ENCODE results near the gene CSTB. TPM values are rescaled to one million over a fixed set of nuclear protein-coding genes. Genes with fewer than 3 reads are reported as not detected.

Gene CSTB
- total and polyA plus RNA-seq, 2 of the 8 experiments (the other 6 are each of a cell fraction or from before 2014, with no cell fraction given), result 53.8 to 64.1 TPM

GRCh38 chr21:43735236-43736091 lies 40.6 kb downstream of the CSTB start:
- no peaks in the 10 kb centered on the region for H3K9me3 ChIP-seq (ENCODE audit: insufficient read depth in 2 of 2, low read depth in 1 of 2, low read length in 1 of 2)
- FAIRE-seq, result no peak
- no peak overlapping the region for H2BK15ac ChIP-seq (ENCODE audit: low read length)
- H2AK5ac ChIP-seq (ENCODE audit: low read depth, low read length), result no peak overlapping the region
- H4K5ac ChIP-seq (ENCODE audit: insufficient read length, low read depth, low read length), result no peak overlapping the region
- no peak overlapping the region for H3K4me3 ChIP-seq (ENCODE audit: extremely low read depth in 1 of 4, insufficient read depth in 2 of 4, low read depth in 3 of 4, low read length in 4 of 4)
- DNase-seq (ENCODE audit: low read depth in 1 of 2, low spot score in 2 of 2), result no peak
- 0 out of 7 replicates have a peak overlapping the region, but pooled peaks of 1 of the 4 experiments have one; percentile 22 for H3K9ac ChIP-seq (replicated peaks in 1 of 4; ENCODE audit: extremely low read depth in 1 of 4, low read depth in 3 of 4, low read length in 3 of 4)
- peaks cover 0 to 7% (median 3%) of the 10 kb centered on the region in 4 experiments; a peak in 5 of 7 replicates for H3K4me1 ChIP-seq (replicated peaks in 1 of 4; ENCODE audit: control insufficient read depth in 3 of 4, insufficient read depth in 4 of 4, low read length in 3 of 4)
- peaks cover 4 to 25% of the 10 kb centered on the region in 2 experiments for H4K20me1 ChIP-seq (replicated peaks in 1 of 2; ENCODE audit: control insufficient read depth in 1 of 2, insufficient read depth in 2 of 2, low read length in 2 of 2)
- 91% methylated on average over 22 of the region's 22 CpGs; no CpG with 5 or more reads in 1 of the 2 experiments for WGBS, 2 experiments (ENCODE audit: extremely low coverage in 1 of 2, insufficient coverage in 1 of 2, insufficient read length in 1 of 2, insufficient replicate concordance in 2 of 2, low coverage in 1 of 2, low lambda C conversion rate in 2 of 2, missing lambda C conversion rate in 1 of 2)
- peak overlapping the region; percentile 35; the same call in 1 of the 2 replicates for H2BK5ac ChIP-seq (ENCODE audit: low read depth, low read length)
- no peak overlapping the region for H4K8ac ChIP-seq (ENCODE audit: extremely low read depth, insufficient read depth, low read length)
- H2BK12ac ChIP-seq (ENCODE audit: low read depth, low read length), result no peak overlapping the region
- no peak overlapping the region for H3K4ac ChIP-seq (replicated peaks; ENCODE audit: insufficient read length, low read depth, low read length)
- ChIA-PET CTCF (ENCODE audit: partially characterized antibody) (interaction anchor here (0.8 kb wide), 1 partner anchor 24 kb away, joined by 3 read pairs; no protein-coding TSS in a partner anchor), POLR2A (ENCODE audit: partially characterized antibody) (interaction anchor here (0.9 to 4.3 kb wide), 4 partner anchors 11 to 33 kb away, joined by 3 to 17 read pairs (median 4); no protein-coding TSS in a partner anchor)
- no peak overlapping the region for H4K91ac ChIP-seq (replicated peaks; ENCODE audit: insufficient read length, low read length)
- no peaks in the 10 kb centered on the region for H3K23me2 ChIP-seq (ENCODE audit: low read depth, low read length)
- peaks cover 0 to 20% of the 10 kb centered on the region in 2 experiments; a peak in 2 of 4 replicates for H3K79me2 ChIP-seq (ENCODE audit: control insufficient read depth in 1 of 2, insufficient read depth in 2 of 2, low read length in 2 of 2)
- H3K4me2 ChIP-seq (ENCODE audit: insufficient read depth in 1 of 2, low read depth in 2 of 2, low read length in 2 of 2), result no peak overlapping the region
- peaks cover 2% of the 10 kb centered on the region; the same call in 1 of the 2 replicates for H3K79me1 ChIP-seq (ENCODE audit: low read depth, low read length)
- no peaks in the 10 kb centered on the region for H3K36me3 ChIP-seq (ENCODE audit: control insufficient read depth in 2 of 4, insufficient read depth in 4 of 4, low read length in 3 of 4)
- H3K56ac ChIP-seq (replicated peaks; ENCODE audit: insufficient read length, low read depth, low read length), result no peak overlapping the region
- no peaks in the 10 kb centered on the region for H3K27me3 ChIP-seq (replicated peaks in 1 of 4; ENCODE audit: control insufficient read depth in 3 of 4, extremely low read depth in 1 of 4, insufficient read depth in 3 of 4, low read length in 3 of 4)
- no peak overlapping the region for H3K27ac ChIP-seq (ENCODE audit: low read depth, low read length)
- H3K23ac ChIP-seq (ENCODE audit: insufficient read length), result no peak overlapping the region
- H2BK20ac ChIP-seq (ENCODE audit: low read length), result no peak overlapping the region
- H2BK120ac ChIP-seq (replicated peaks; ENCODE audit: low read depth, low read length), result no peak overlapping the region
- H3K14ac ChIP-seq (ENCODE audit: insufficient read length), result no peak overlapping the region
- no peak overlapping the region for H3K18ac ChIP-seq (ENCODE audit: extremely low read depth, low read length)
- no peak overlapping the region for H2AFZ ChIP-seq (ENCODE audit: low read length)
- no peak for TF ChIP-seq SP4 (IDR thresholded peaks at IDR 0.05; ENCODE audit: low read length)
- no peak for TF ChIP-seq HDAC6 (IDR thresholded peaks at IDR 0.05; ENCODE audit: low read depth, low read length)
- no peak for TF ChIP-seq EZH2 (IDR thresholded peaks at IDR 0.05; ENCODE audit: low read depth, low read length, severe bottlenecking)
- TF ChIP-seq BACH1 (IDR thresholded peaks at IDR 0.05; ENCODE audit: low read length), result no peak
- no peak for TF ChIP-seq SIN3A (conservative IDR thresholded peaks at IDR 0.05 in 1 of 2, IDR thresholded peaks at IDR 0.05 in 1 of 2; ENCODE audit: low read depth in 1 of 2, low read length in 2 of 2)
- TF ChIP-seq SIRT6 (IDR thresholded peaks at IDR 0.05; ENCODE audit: low read length), result no peak
- no peak for TF ChIP-seq ATF2 (IDR thresholded peaks at IDR 0.05; ENCODE audit: low read length)
- TF ChIP-seq SRF (IDR thresholded peaks at IDR 0.05; ENCODE audit: low read depth, low read length), result no peak
- TF ChIP-seq HDAC2 (IDR thresholded peaks at IDR 0.05; ENCODE audit: borderline replicate concordance in 1 of 2, low read depth in 2 of 2, low read length in 2 of 2), result no peak
